ENCODE data around the gene CAPN1.

DNA sequence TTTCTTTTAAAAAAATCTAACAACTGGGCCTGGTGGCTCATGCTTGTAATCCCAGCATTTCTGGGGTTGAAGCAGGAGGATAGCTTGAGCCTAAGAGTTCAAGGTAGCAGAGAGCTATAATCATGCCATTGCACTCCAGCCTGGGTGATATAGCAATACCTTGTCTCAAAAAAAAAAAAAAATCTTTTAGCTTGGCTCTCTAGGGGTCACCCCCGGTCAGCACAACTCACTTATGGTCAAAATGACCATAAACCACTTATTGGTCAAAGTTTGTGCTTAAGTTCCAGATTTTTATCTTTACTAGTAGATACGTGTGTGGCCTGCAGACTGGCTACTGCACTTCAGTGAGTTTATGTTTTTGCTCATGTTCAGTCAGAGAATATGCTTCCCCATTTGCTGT, 18.0 kb upstream of the CAPN1 start:
- TF ChIP-seq POLR2AphosphoS5 (IDR thresholded peaks at IDR 0.05) (no peak), CTCF (IDR thresholded peaks at IDR 0.05 in 8 of 11, conservative IDR thresholded peaks at IDR 0.05 in 3 of 11) (no peak), POLR2A (IDR thresholded peaks at IDR 0.05) (no peak)
